Ascending aorta (tissue), 2 donors: ENCODE data around the gene SERTAD3. TPM values are rescaled to one million over a fixed set of nuclear protein-coding genes. Genes with fewer than 3 reads are reported as not detected.

Experiments used
- DNase-seq, 2 donors: peaks; one replicate each; pipeline ENCODE4 v3.0.0-alpha.2; 2019; ENCODE audit warnings: low spot score in 2 of 2
- H3K27ac ChIP-seq, 2 donors: fragments of 200-600 bp; sonication (generic); one replicate each; pipeline ENCODE4 v1.5.1; 2016 to 2017; ENCODE audit warnings: mild to moderate bottlenecking in 1 of 2
- H3K27me3 ChIP-seq: fragments of 200-600 bp; sonication (generic); one replicate; pipeline ENCODE4 v1.5.1; 2017
- H3K36me3 ChIP-seq, 2 donors: fragments of 200-600 bp; sonication (generic); one replicate each; pipeline ENCODE4 v1.5.1; 2016
- H3K4me1 ChIP-seq, 2 donors: fragments of 200-600 bp; sonication (generic); one replicate each; pipeline ENCODE4 v1.5.1; 2016 to 2017; ENCODE audit warnings: mild to moderate bottlenecking in 1 of 2
- H3K4me3 ChIP-seq, 2 donors: fragments of 200-600 bp; sonication (generic); one replicate each; pipeline ENCODE4 v1.5.1; 2016 to 2017; ENCODE audit warnings: mild to moderate bottlenecking in 1 of 2
- H3K9me3 ChIP-seq, 2 donors: fragments of 200-600 bp; sonication (generic); one replicate each; pipeline ENCODE4 v1.5.1; 2016
- CTCF ChIP-seq, 3 experiments: fragments of 200-600 bp in 2 of 3; fragments of 450-650 bp in 1 of 3; sonication (generic) in 2 of 3; IDR thresholded peaks; one replicate each; pipeline ENCODE4 v1.5.1; 2016 to 2019; ENCODE audit warnings: antibody characterized with exemption in 3 of 3, mild to moderate bottlenecking in 1 of 3, moderate library complexity in 1 of 3
- intact Hi-C: fragments of 100-400 bp; cut with DNase I; formaldehyde crosslinking; loops from one replicate; pipeline ENCODE4 v1.15.1; 2023
- total RNA-seq: library from RNA; depleted of rRNA; stranded (reverse); fragments of >200 nt; gene quantifications from one replicate; pipeline ENCODE4 v1.1.0, GENCODE V29; 2016

SERTAD3 gene
- total RNA-seq, 1 donor from 2014 or later, result 36.9 TPM

DNA sequence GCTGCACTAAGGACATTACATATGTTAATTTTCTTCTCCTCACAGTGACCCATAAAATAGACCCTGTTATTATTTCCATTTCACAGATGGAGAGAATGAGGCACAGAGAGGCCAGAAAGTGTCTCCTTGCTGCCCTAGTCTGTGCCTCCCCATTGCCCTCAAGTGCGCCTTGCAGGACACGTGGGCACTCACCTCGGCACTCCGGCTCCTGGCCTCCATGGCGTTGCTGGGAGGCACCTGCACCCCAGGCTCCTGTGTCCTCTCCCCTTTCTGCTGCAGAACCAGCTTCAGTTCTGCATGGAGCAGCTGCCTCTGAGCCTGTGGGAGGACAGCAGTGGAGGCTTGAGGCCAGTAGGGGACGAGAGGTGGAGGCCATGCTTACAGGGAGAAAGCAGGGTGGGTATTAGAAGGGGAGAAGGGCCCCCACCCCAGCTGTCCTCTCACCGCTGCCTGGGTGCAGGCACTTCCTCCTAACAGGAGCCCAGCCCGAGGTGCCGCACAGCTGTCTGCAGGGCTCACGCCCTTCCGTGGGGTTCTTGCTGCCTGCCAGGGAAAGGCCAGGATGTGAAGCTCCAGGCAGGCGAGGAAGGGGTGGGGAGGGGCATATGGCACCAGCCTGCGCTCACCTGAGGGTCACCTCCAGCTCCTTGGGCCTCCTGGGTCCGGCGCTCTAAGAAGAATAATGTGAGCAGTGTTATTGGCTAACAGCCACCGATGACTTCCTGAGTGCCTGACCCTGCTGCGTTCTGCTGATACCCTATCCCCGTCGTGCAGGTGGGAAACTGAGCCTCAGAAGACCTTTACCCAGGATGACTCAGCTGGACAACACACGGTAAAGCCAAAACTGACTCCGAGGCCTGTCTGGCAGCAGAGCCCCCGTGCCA, 36.2 kb downstream of the SERTAD3 start:
- no peak for DNase-seq
- Histone ChIP-seq H3K36me3 (no peaks in the 10 kb centered on the region), H3K4me1 (peaks cover 4 to 11% of the 10 kb centered on the region in 2 donors), H3K27me3 (no peaks in the 10 kb centered on the region), H3K27ac (no peak overlapping the region), H3K4me3 (no peak overlapping the region), H3K9me3 (no peaks in the 10 kb centered on the region)
- intact Hi-C loops, result no loop called here
- TF ChIP-seq CTCF (IDR thresholded peaks at IDR 0.05), result no peak

GRCh38 chr19:40403262-40403984, 40.7 kb downstream of the SERTAD3 start:
- TF ChIP-seq CTCF (IDR thresholded peaks at IDR 0.05), result peak in 1 of 3 experiments; percentile 13
- no peaks in the 10 kb centered on the region for H3K27me3 ChIP-seq
- H3K36me3 ChIP-seq, result no peaks in the 10 kb centered on the region
- H3K27ac ChIP-seq, result peak overlapping the region; percentile 67 to 79
- peak; percentile 63 to 95 for DNase-seq
- H3K4me3 ChIP-seq, result peak overlapping the region; percentile 50 to 67
- intact Hi-C loops, result loop anchor here (5.0 kb wide), 3 partner anchors 56 to 194 kb away; partner anchors contain the start of genes C19orf47 and PLD3
- H3K4me1 ChIP-seq, result peaks cover 3 to 4% of the 10 kb centered on the region in 2 donors
- no peaks in the 10 kb centered on the region for H3K9me3 ChIP-seq

DNA sequence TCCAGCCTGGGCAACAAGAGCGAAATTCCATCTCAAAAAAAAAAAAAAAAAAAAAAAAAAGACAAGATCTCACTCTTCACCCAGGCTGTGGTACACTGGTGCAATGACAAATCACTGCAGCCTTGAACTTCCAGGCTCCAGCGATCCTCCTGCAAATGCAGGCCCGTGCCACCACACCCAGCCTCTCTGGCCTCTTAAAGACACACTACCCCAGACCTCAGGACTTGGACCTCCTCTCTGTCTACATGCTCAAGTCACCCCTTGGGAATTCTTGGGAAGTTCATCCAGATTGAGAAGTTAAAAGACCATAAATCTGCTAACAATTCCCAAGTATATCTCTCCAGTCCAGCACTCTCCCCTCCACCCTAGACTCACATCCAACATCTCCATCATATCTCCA, 43.6 kb downstream of the SERTAD3 start:
- Histone ChIP-seq H3K27me3 (no peaks in the 10 kb centered on the region), H3K36me3 (no peaks in the 10 kb centered on the region), H3K4me3 (no peak overlapping the region), H3K4me1 (peaks cover 3 to 4% of the 10 kb centered on the region in 2 donors), H3K9me3 (no peaks in the 10 kb centered on the region), H3K27ac (no peak overlapping the region)
- intact Hi-C loops, result loop anchor here (5.0 kb wide), 3 partner anchors 53 to 197 kb away; partner anchors contain the start of genes C19orf47 and PLD3
- DNase-seq, result no peak
- TF ChIP-seq CTCF (IDR thresholded peaks at IDR 0.05), result no peak

DNA sequence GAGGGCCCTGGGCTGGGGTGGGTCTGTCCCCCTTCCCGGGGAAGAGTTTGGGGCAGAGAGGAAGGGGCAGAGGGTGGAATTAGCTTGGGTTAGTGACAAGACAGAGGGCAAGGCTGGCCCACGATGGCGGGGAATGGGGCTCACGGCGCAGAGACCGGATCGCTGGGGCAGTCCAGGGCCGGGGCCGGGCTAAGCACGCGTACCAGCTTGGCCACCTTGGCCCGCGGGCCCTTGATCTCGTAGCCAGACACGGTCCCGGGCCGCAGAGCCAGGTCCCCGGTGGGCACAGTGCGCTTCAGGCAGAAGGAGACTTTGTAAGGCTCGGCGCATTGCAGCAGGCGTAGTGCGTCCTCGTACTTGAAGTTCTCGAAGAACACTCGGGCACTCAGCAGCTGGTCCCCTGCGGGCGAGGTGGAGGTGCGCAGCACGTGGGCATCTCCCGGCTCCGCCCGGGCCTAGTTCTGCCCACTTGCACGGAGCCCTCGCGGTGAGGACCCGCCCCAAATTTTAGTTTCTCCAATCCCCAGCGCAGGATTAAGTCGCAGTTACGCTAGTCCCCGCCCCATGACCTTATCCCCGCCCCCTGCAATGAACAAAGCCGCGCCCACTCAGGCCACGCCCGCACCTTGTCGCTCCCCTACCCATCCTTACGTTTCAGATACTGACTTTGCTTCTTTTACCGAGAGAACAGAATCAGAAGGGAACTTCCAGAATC, 45.6 kb downstream of the SERTAD3 start:
- Histone ChIP-seq H3K9me3 (no peaks in the 10 kb centered on the region), H3K27ac (no peak overlapping the region), H3K36me3 (no peaks in the 10 kb centered on the region), H3K27me3 (no peaks in the 10 kb centered on the region), H3K4me3 (no peak overlapping the region), H3K4me1 (peaks cover 3 to 4% of the 10 kb centered on the region in 2 donors)
- no peak for TF ChIP-seq CTCF (IDR thresholded peaks at IDR 0.05)
- DNase-seq, result no peak
- intact Hi-C loops, result no loop called here

DNA sequence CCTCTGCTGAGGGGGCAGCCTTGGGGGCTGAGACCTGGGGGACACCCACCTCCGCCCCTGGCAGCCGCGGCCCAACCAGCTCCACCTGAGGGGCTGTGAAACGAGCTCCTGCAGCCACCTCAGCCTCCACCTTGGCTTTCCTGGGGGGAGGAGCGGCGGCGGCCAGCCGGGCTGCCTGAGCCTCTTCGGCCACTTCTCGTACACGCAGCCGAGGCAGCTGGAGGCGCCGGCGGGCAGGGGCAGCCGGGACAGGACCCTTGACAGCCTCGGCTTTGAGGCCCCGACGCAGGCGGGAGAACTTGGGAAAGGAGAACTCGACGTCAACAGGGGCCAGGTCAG, 46.6 kb downstream of the SERTAD3 start:
- Histone ChIP-seq H3K27ac (no peak overlapping the region), H3K4me1 (no peaks in the 10 kb centered on the region), H3K9me3 (no peaks in the 10 kb centered on the region), H3K36me3 (no peaks in the 10 kb centered on the region), H3K27me3 (no peaks in the 10 kb centered on the region), H3K4me3 (no peak overlapping the region)
- intact Hi-C loops, result no loop called here
- no peak for DNase-seq
- no peak for TF ChIP-seq CTCF (IDR thresholded peaks at IDR 0.05)
